ENCODE measurements around the gene BCAN. TPM values are rescaled to one million over a fixed set of nuclear protein-coding genes. Genes with fewer than 3 reads are reported as not detected.

BCAN gene
- total and polyA plus RNA-seq, 2 of the 8 experiments (the other 6 are each of a cell fraction or from before 2014, with no cell fraction given): 4.5 to 24.0 TPM

DNA sequence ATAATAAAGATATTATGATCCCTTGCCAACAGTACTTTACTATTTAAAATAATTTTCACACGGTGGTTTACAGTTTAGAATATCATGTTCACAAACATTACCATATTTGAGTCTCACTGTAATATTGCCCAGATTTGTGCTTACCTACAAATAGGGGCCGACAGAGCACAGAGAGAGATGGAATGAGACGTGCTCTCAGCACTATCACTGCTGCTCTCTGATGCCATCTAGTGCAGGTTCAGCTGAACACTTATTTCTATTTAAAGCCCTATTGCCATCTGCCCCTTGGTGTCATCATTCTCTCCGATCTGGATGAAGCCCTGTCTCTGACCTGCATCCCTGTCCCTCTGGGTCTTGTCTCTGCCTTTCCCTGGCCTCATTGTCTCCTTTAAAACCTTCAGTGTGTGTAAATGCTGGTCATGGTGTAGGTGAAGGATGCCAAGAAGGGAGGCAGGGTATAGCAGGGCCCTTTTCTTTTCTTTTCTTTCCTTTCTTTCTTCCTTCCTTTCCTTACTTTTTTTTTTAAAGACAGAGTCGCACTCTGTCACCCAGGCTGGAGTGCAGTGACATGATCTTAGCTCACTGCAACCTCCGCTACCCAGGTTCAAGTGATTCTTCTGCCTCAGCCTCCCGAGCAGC is 33.8 kb upstream of the BCAN start (continued):
- no peak for TF ChIP-seq ZNF274 (IDR thresholded peaks at IDR 0.05; ENCODE audit: borderline replicate concordance, extremely low read depth, low read length)
- TF ChIP-seq RAD21 (IDR thresholded peaks at IDR 0.05 in 1 of 2, conservative IDR thresholded peaks at IDR 0.05 in 1 of 2; ENCODE audit: low read depth in 2 of 2, low read length in 2 of 2): peak; percentile 70 to 80
- no peak for TF ChIP-seq RBBP5 (IDR thresholded peaks at IDR 0.05; ENCODE audit: borderline replicate concordance, low read depth, low read length)

Measured in H1 (cell line).